HEK293 (cell line): ENCODE results near the gene PROSER2.
A peak's percentile ranks its signal among the peaks of the same experiment; 100 is the strongest.

Experiments used
- CTCF ChIA-PET: fragments of 350-600 bp; formaldehyde crosslinking; extraction: SDS; loops from one replicate; lab custom pipeline; 2021; ENCODE audit warnings: antibody characterized with exemption; lab: Yijun Ruan, JAX
- POLR2A ChIA-PET: fragments of 300-600 bp; formaldehyde crosslinking; extraction: SDS; loops from one replicate; lab custom pipeline; 2020; ENCODE audit warnings: antibody characterized with exemption, inconsistent platforms; lab: Yijun Ruan, JAX
- H3K27ac ChIP-seq: fragments of 200-500 bp; sonication (Bioruptor generic); 2 replicates; pipeline ENCODE4 v1.5.1; 2014; ENCODE audit warnings: low read depth, low read length, control low read depth, inconsistent platforms; ENCODE audit errors: extremely low read depth
- H3K36me3 ChIP-seq, 2 experiments: fragments of 200-500 bp in 1 of 2; sonication (Bioruptor generic) in 1 of 2; 1 replicate in 1 of 2; 2 replicates in 1 of 2; pipeline ENCODE4 v1.5.1; 2014 to 2017; ENCODE audit warnings: inconsistent platforms in 2 of 2, low read length in 2 of 2; ENCODE audit not compliant: control insufficient read depth in 2 of 2, insufficient read depth in 1 of 2
- H3K4me1 ChIP-seq: fragments of 200-500 bp; sonication (Bioruptor generic); 2 replicates; pipeline ENCODE4 v1.5.1; 2014; ENCODE audit warnings: mild to moderate bottlenecking, low read length, inconsistent platforms; ENCODE audit not compliant: control insufficient read depth, insufficient read depth
- H3K4me3 ChIP-seq: 2 replicates; pipeline ENCODE4 v1.5.1; 2011; ENCODE audit warnings: low read depth, mild to moderate bottlenecking, control low read depth, low read length, moderate library complexity
- H3K9me3 ChIP-seq: fragments of 200-500 bp; sonication (Bioruptor generic); 2 replicates; pipeline ENCODE4 v1.5.1; 2014; ENCODE audit warnings: low read depth, low read length, inconsistent platforms; ENCODE audit not compliant: control insufficient read depth, insufficient read depth
- EGR2 ChIP-seq: fragments of 450-650 bp; formaldehyde crosslinking; IDR thresholded peaks from 2 replicates; pipeline ENCODE4 v1.5.1; 2016; ENCODE audit warnings: low read depth, missing biosample characterization, missing genetic modification characterization
- MZF1 ChIP-seq: fragments of 450-650 bp; formaldehyde crosslinking; IDR thresholded peaks from 2 replicates; pipeline ENCODE4 v1.5.1; 2017; ENCODE audit warnings: missing biosample characterization, missing genetic modification characterization, borderline replicate concordance
- OVOL3 ChIP-seq: fragments of 450-650 bp; formaldehyde crosslinking; IDR thresholded peaks from 2 replicates; pipeline ENCODE4 v1.5.1; 2016; ENCODE audit warnings: missing biosample characterization, missing genetic modification characterization
- SCRT2 ChIP-seq: fragments of 450-650 bp; formaldehyde crosslinking; IDR thresholded peaks from 2 replicates; pipeline ENCODE4 v1.5.1; 2016; ENCODE audit warnings: missing biosample characterization, missing genetic modification characterization
- TRIM28 ChIP-seq: IDR thresholded peaks from 2 replicates; pipeline ENCODE4 v1.6.1; 2011; ENCODE audit warnings: low read length, control low read depth, borderline replicate concordance
- ZBTB8A ChIP-seq: fragments of 450-650 bp; formaldehyde crosslinking; IDR thresholded peaks from 2 replicates; pipeline ENCODE4 v1.5.1; 2016; ENCODE audit warnings: missing biosample characterization, missing genetic modification characterization
- ZNF16 ChIP-seq: fragments of 450-650 bp; formaldehyde crosslinking; IDR thresholded peaks from 2 replicates; pipeline ENCODE4 v1.5.1; 2016; ENCODE audit warnings: low read depth, missing biosample characterization, missing genetic modification characterization
- ZNF169 ChIP-seq: fragments of 450-650 bp; formaldehyde crosslinking; IDR thresholded peaks from 2 replicates; pipeline ENCODE4 v1.5.1; 2016; ENCODE audit warnings: missing biosample characterization, missing genetic modification characterization
- ZNF174 ChIP-seq: fragments of 450-650 bp; formaldehyde crosslinking; IDR thresholded peaks from 2 replicates; pipeline ENCODE4 v1.5.0; 2017; ENCODE audit warnings: missing biosample characterization, mild to moderate bottlenecking, missing genetic modification characterization
- ZNF24 ChIP-seq: fragments of 450-650 bp; formaldehyde crosslinking; IDR thresholded peaks from 2 replicates; pipeline ENCODE4 v1.5.1; 2016; ENCODE audit warnings: missing biosample characterization, missing genetic modification characterization
- ZNF354C ChIP-seq: fragments of 450-650 bp; formaldehyde crosslinking; IDR thresholded peaks from 2 replicates; pipeline ENCODE4 v1.5.1; 2016; ENCODE audit warnings: missing biosample characterization, missing genetic modification characterization, low read depth, borderline replicate concordance
- ZNF433 ChIP-seq: fragments of 450-650 bp; formaldehyde crosslinking; IDR thresholded peaks from 2 replicates; pipeline ENCODE4 v1.5.1; 2016; ENCODE audit warnings: missing biosample characterization, missing genetic modification characterization, low read depth
- ZNF514 ChIP-seq: fragments of 450-650 bp; formaldehyde crosslinking; IDR thresholded peaks from 2 replicates; pipeline ENCODE4 v1.5.1; 2016; ENCODE audit warnings: missing biosample characterization, missing genetic modification characterization
- ZNF544 ChIP-seq: fragments of 450-650 bp; formaldehyde crosslinking; IDR thresholded peaks from 2 replicates; pipeline ENCODE4 v1.5.0; 2017; ENCODE audit warnings: missing biosample characterization, missing genetic modification characterization
- ZNF692 ChIP-seq: fragments of 450-650 bp; formaldehyde crosslinking; IDR thresholded peaks from 2 replicates; pipeline ENCODE4 v1.5.1; 2016; ENCODE audit warnings: missing biosample characterization, missing genetic modification characterization
- ZNF701 ChIP-seq: fragments of 450-650 bp; formaldehyde crosslinking; IDR thresholded peaks from 2 replicates; pipeline ENCODE4 v1.5.1; 2016; ENCODE audit warnings: missing biosample characterization, missing genetic modification characterization
- ZSCAN16 ChIP-seq: fragments of 450-650 bp; formaldehyde crosslinking; IDR thresholded peaks from 2 replicates; pipeline ENCODE4 v1.5.1; 2016; ENCODE audit warnings: missing biosample characterization, missing genetic modification characterization
- ZSCAN30 ChIP-seq: fragments of 450-650 bp; IDR thresholded peaks from 2 replicates; pipeline ENCODE4 v1.5.1; 2018; ENCODE audit warnings: missing biosample characterization, mild to moderate bottlenecking, missing genetic modification characterization, moderate library complexity
- TF ChIP-seq, protein P1 (sequence below): fragments of 450-650 bp; formaldehyde crosslinking; IDR thresholded peaks from 2 replicates; pipeline ENCODE4 v1.5.1; 2016; ENCODE audit warnings: missing biosample characterization, missing genetic modification characterization
- TF ChIP-seq, protein P2 (sequence below): fragments of 450-650 bp; formaldehyde crosslinking; IDR thresholded peaks from 2 replicates; pipeline ENCODE4 v1.5.1; 2017; ENCODE audit warnings: missing biosample characterization, missing genetic modification characterization

Gene PROSER2

GRCh38 chr10:11856678-11857077 is 33.5 kb downstream of the PROSER2 start (continued):
- TF ChIP-seq MZF1 (no peak), ZNF24 (tag by site-specific recombination) (no peak), ZNF701 (tag by site-specific recombination) (no peak)
- TF ChIP-seq, all 188 proteins: peak for 0

DNA sequence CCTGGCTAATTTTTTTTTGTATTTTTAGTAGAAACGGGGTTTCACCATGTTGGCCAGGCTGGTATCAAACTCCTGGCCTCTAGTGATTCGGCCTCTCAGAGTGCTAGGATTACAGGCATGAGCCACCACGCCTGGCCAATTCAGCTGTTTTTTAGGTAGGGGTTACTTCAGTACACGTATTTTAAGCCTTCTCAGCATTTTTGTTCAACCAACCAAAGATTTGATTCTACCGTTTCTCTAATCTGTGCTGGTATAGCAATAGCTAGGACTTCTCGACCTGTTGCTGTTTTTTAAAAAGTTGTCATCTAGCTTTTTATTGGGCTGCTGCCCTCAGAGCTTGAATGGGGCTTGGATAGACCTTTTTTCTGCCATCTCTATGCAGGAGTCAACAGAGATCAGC is 34.9 kb downstream of the PROSER2 start:
- no peaks in the 10 kb centered on the region for H3K4me1 ChIP-seq
- H3K36me3 ChIP-seq, result peaks cover 0 to 37% of the 10 kb centered on the region in 2 experiments; a peak in 2 of 3 replicates
- H3K4me3 ChIP-seq, result no peak overlapping the region
- TF ChIP-seq ZNF169 (tag by site-specific recombination) (no peak), SCRT2 (tag by site-specific recombination) (peak; percentile 51; the same call in 1 of the 2 replicates), OVOL3 (tag by site-specific recombination) (no peak), ZNF433 (tag by site-specific recombination) (no peak)
- ChIA-PET POLR2A (no interaction called here), CTCF (no interaction called here)
- no peak overlapping the region for H3K27ac ChIP-seq
- no peaks in the 10 kb centered on the region for H3K9me3 ChIP-seq

DNA sequence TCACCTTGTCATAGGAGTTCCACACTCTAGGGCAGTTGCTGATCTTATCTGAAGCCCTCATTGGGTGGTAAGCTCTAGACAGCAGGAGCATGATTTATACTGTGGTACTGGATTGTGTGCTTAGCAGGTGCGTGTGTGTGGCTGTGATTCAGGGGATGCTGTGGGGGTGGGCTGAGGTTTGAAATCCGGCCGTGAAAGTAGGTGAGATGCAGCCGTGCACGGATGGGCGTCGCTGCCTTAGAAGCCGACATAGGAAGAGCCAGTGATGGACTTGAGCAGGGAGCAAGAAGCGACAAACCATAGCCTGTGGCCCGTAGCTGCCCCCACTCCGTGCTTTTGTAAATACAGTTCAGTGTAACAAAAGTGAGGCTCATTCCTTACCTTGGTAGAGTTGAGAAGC is 38.2 kb downstream of the PROSER2 start:
- Histone ChIP-seq H3K4me3 (no peak overlapping the region), H3K9me3 (no peaks in the 10 kb centered on the region), H3K4me1 (no peaks in the 10 kb centered on the region), H3K27ac (no peak overlapping the region), H3K36me3 (peaks cover 0 to 22% of the 10 kb centered on the region in 2 experiments; a peak in 2 of 3 replicates)
- ChIA-PET CTCF (interaction anchor here (0.6 kb wide), 1 partner anchor 401 kb away, joined by 3 read pairs; no protein-coding TSS in a partner anchor), POLR2A (no interaction called here)
- no peak for TF ChIP-seq EGR2 (tag by site-specific recombination)
- no peak for TF ChIP-seq ZBTB8A
- TF ChIP-seq TRIM28, result no peak
- no peak for TF ChIP-seq ZNF354C
- no peak for TF ChIP-seq ZSCAN16 (tag by site-specific recombination)
- TF ChIP-seq ZNF692 (tag by site-specific recombination), result no peak
- TF ChIP-seq ZNF544, result no peak
- TF ChIP-seq ZNF16 (tag by site-specific recombination), result no peak
- no peak for TF ChIP-seq ZSCAN30 (tag by site-specific recombination)
- TF ChIP-seq ZNF514 (tag by site-specific recombination), result no peak
- TF ChIP-seq ZNF174 (tag by site-specific recombination), result no peak
- TF ChIP-seq, protein P1, sequence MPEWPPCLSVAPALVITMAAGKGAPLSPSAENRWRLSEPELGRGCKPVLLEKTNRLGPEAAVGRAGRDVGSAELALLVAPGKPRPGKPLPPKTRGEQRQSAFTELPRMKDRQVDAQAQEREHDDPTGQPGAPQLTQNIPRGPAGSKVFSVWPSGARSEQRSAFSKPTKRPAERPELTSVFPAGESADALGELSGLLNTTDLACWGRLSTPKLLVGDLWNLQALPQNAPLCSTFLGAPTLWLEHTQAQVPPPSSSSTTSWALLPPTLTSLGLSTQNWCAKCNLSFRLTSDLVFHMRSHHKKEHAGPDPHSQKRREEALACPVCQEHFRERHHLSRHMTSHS (tag by site-specific recombination), result no peak
- TF ChIP-seq, protein P2, sequence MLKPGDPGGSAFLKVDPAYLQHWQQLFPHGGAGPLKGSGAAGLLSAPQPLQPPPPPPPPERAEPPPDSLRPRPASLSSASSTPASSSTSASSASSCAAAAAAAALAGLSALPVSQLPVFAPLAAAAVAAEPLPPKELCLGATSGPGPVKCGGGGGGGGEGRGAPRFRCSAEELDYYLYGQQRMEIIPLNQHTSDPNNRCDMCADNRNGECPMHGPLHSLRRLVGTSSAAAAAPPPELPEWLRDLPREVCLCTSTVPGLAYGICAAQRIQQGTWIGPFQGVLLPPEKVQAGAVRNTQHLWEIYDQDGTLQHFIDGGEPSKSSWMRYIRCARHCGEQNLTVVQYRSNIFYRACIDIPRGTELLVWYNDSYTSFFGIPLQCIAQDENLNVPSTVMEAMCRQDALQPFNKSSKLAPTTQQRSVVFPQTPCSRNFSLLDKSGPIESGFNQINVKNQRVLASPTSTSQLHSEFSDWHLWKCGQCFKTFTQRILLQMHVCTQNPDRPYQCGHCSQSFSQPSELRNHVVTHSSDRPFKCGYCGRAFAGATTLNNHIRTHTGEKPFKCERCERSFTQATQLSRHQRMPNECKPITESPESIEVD (tag by site-specific recombination), result no peak
